Osteocyte (in vitro differentiated cells): Measurements from ENCODE around the gene RILP. TPM values are rescaled to one million over a fixed set of nuclear protein-coding genes. Genes with fewer than 3 reads are reported as not detected.
"Not testable (repeated sequence)": the region's sequence is repeated elsewhere in the genome, so short reads cannot be mapped to it uniquely, and the experiment has no call there.

Experiments used
- DNase-seq: peaks from one replicate; pipeline ENCODE4 v3.0.0; 2021; ENCODE audit warnings: mixed read lengths; ENCODE audit not compliant: unreplicated experiment; ENCODE audit errors: extremely low spot score
- H3K27ac Mint-ChIP-seq: one replicate; pipeline ENCODE4 v1.8.0; 2021; ENCODE audit warnings: mild to moderate bottlenecking, mixed read lengths; ENCODE audit not compliant: unreplicated experiment
- H3K27me3 Mint-ChIP-seq: one replicate; pipeline ENCODE4 v1.8.0; 2021; ENCODE audit warnings: mixed read lengths; ENCODE audit not compliant: unreplicated experiment
- H3K36me3 Mint-ChIP-seq: one replicate; pipeline ENCODE4 v1.8.0; 2021; ENCODE audit warnings: mixed read lengths; ENCODE audit not compliant: unreplicated experiment
- H3K4me1 Mint-ChIP-seq: one replicate; pipeline ENCODE4 v1.8.0; 2021; ENCODE audit warnings: mixed read lengths; ENCODE audit not compliant: unreplicated experiment
- H3K4me3 Mint-ChIP-seq: one replicate; pipeline ENCODE4 v1.8.0; 2021; ENCODE audit warnings: mild to moderate bottlenecking, moderate library complexity, mixed read lengths; ENCODE audit not compliant: unreplicated experiment
- H3K9me3 Mint-ChIP-seq: one replicate; pipeline ENCODE4 v1.8.0; 2021; ENCODE audit warnings: mixed read lengths; ENCODE audit not compliant: unreplicated experiment
- total RNA-seq: library from RNA; stranded (reverse); gene quantifications from 2 replicates; pipeline ENCODE4 v1.2.1, GENCODE V29; 2021
- TF ChIP-seq, protein P1 (sequence below): fragments of 200-600 bp; sonication (generic); IDR thresholded peaks from 2 replicates; pipeline ENCODE4 v1.5.0; 2021; ENCODE audit warnings: antibody characterized with exemption, mild to moderate bottlenecking, moderate library complexity

The RILP gene
- total RNA-seq, 1 donor from 2014 or later, result 2.6 TPM

GRCh38 chr17:1673041-1673785 lies 23.5 kb upstream of the RILP start:
- Mint-ChIP-seq H3K9me3 (no peaks in the 10 kb centered on the region), H3K27ac (no peak overlapping the region), H3K4me1 (peaks cover 10% of the 10 kb centered on the region)

GRCh38 chr17:1663934-1664333 lies 14.3 kb upstream of the RILP start:
- H3K27me3 Mint-ChIP-seq, H3K4me3 Mint-ChIP-seq, H3K4me1 Mint-ChIP-seq, H3K9me3 Mint-ChIP-seq, DNase-seq, H3K27ac Mint-ChIP-seq: not testable (repeated sequence)
- peaks cover 44% of the 10 kb centered on the region for H3K36me3 Mint-ChIP-seq

More at GRCh38 chr17:1673041-1673785, 23.5 kb upstream of the RILP start:
- Mint-ChIP-seq H3K4me3 (no peak overlapping the region), H3K27me3 (no peaks in the 10 kb centered on the region), H3K36me3 (peaks cover 58% of the 10 kb centered on the region)
- TF ChIP-seq, protein P1, sequence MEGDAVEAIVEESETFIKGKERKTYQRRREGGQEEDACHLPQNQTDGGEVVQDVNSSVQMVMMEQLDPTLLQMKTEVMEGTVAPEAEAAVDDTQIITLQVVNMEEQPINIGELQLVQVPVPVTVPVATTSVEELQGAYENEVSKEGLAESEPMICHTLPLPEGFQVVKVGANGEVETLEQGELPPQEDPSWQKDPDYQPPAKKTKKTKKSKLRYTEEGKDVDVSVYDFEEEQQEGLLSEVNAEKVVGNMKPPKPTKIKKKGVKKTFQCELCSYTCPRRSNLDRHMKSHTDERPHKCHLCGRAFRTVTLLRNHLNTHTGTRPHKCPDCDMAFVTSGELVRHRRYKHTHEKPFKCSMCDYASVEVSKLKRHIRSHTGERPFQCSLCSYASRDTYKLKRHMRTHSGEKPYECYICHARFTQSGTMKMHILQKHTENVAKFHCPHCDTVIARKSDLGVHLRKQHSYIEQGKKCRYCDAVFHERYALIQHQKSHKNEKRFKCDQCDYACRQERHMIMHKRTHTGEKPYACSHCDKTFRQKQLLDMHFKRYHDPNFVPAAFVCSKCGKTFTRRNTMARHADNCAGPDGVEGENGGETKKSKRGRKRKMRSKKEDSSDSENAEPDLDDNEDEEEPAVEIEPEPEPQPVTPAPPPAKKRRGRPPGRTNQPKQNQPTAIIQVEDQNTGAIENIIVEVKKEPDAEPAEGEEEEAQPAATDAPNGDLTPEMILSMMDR, result no peak
- DNase-seq, result no peak

DNA sequence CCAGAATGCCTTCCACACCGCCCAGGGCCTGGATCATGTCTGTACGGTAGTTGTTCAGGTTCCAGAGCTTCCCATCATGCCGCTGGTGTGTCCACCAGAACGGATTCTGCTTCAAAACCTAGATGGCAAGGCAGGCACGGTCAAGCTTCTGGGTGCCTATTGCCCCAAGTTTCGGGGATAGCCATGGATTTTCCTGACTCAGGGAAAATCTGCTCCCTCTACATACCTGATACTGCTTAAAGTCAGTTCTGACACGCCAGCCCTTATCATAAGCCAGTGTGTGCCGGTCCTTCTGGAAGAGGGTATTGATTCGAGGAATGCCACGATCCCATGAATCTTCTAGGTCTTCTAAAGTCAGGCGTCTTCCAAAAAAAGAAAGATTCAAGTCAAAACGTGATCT lies 11.4 kb upstream of the RILP start:
- no peak for DNase-seq
- Mint-ChIP-seq H3K4me3 (no peak overlapping the region), H3K27ac (no peak overlapping the region), H3K9me3 (no peaks in the 10 kb centered on the region), H3K36me3 (peaks cover 50% of the 10 kb centered on the region), H3K4me1 (no peaks in the 10 kb centered on the region), H3K27me3 (no peaks in the 10 kb centered on the region)
- TF ChIP-seq, protein P1, result no peak

DNA sequence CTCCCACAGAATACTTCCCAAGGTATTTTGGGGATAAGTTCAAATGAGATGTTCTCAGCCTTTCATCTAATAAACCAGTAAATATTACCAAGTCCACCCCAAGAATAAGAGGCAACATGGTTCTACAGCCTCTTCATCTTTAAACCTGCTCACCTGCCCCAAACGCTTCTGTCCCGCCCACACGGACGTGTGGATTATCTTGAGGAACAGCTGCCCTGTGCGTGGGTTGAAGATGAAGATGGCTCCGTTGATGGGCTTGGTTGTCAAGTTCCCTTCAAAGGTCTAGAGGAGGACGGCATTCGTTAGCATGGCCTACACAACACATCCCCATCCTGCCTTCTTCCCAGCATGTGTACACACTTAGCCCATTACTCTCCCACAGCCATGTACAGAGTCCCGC lies 8.4 kb upstream of the RILP start:
- Mint-ChIP-seq H3K4me1 (no peaks in the 10 kb centered on the region), H3K27ac (no peak overlapping the region), H3K27me3 (no peaks in the 10 kb centered on the region), H3K4me3 (no peak overlapping the region), H3K9me3 (no peaks in the 10 kb centered on the region), H3K36me3 (peaks cover 69% of the 10 kb centered on the region)
- TF ChIP-seq, protein P1, result no peak
- DNase-seq, result no peak

DNA sequence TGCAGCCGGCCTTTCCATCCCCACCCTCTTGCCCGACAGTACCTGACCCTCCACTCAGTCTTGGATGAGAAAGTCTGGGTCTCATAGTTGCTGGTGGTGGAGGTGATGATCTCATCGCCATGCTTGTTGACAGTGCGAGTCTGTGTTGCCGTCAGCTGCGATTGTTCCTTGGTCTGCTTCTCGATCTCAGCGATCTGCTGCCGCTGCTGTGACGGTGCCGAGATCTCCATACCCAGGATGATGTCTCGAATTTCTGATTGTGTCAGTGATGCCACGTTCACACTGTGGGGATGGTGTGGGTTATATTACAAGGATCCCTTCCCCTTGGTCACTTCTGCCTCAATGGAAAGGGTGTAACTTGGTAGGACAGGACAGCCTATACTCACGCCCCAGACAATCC lies 4.1 kb upstream of the RILP start:
- Mint-ChIP-seq H3K4me3 (no peak overlapping the region), H3K27me3 (no peaks in the 10 kb centered on the region), H3K27ac (no peak overlapping the region), H3K9me3 (no peaks in the 10 kb centered on the region), H3K4me1 (peaks cover 4% of the 10 kb centered on the region), H3K36me3 (peaks cover 52% of the 10 kb centered on the region)
- DNase-seq, result no peak
- TF ChIP-seq, protein P1, result no peak

GRCh38 chr17:1652794-1653193 lies 3.1 kb upstream of the RILP start:
- not testable (repeated sequence) for H3K27me3 Mint-ChIP-seq

More at GRCh38 chr17:1652794-1653193, 3.1 kb upstream of the RILP start:
- not testable (repeated sequence) for H3K4me1 Mint-ChIP-seq, DNase-seq, H3K4me3 Mint-ChIP-seq, H3K27ac Mint-ChIP-seq, H3K9me3 Mint-ChIP-seq
- H3K36me3 Mint-ChIP-seq, result peaks cover 42% of the 10 kb centered on the region
